Fibroblast of skin of right biceps (primary cell): ENCODE measurements around the gene CAPN14.
A peak's percentile ranks its signal among the peaks of the same experiment; 100 is the strongest.

Experiments used
- DNase-seq: peaks from one replicate; pipeline ENCODE4 v3.0.0-alpha.2; 2013

CAPN14 gene, protein sequence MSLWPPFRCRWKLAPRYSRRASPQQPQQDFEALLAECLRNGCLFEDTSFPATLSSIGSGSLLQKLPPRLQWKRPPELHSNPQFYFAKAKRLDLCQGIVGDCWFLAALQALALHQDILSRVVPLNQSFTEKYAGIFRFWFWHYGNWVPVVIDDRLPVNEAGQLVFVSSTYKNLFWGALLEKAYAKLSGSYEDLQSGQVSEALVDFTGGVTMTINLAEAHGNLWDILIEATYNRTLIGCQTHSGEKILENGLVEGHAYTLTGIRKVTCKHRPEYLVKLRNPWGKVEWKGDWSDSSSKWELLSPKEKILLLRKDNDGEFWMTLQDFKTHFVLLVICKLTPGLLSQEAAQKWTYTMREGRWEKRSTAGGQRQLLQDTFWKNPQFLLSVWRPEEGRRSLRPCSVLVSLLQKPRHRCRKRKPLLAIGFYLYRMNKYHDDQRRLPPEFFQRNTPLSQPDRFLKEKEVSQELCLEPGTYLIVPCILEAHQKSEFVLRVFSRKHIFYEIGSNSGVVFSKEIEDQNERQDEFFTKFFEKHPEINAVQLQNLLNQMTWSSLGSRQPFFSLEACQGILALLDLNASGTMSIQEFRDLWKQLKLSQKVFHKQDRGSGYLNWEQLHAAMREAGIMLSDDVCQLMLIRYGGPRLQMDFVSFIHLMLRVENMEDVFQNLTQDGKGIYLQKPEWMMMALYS

DNA sequence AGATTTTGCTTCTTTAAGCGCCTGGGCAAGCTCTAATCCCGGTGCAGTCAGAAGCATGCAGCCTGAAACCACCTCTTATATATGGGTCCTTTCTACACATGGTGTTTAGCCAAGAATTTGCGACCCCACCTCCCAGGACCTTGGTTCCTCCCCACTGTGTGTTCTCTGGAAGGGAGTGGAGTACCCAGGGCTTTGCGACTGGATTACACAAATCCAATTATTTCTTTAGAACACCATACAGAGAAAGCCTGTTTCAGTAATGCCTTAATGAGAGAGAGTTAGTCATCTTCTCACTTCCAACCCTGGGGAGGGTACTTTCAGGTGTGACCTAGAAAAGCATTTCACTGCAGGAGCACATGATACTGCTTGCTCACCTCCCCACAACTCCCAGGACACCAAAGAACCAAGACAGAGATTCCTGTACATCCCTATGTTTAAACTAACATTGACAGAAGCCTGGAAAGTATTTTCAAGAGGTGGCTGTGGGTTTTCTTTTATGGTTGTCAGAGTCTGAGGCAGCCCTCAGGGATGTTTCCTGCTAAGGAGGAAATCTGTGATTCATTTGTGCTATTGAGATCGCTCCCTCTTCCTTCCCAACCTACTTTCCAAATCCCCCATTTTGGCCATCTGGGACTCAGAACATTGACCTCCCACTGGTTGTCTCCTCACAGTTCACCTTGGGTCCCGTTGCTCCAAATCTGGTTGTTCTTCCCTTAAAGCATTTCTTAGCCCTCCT is at the start of gene CAPN14:
CAPN14 (minus strand) TSS at position 51 of the 736 bp plus-strand sequence. CDS start 12,068 bp downstream, outside the sequence.
- DNase-seq, result no peak

DNA sequence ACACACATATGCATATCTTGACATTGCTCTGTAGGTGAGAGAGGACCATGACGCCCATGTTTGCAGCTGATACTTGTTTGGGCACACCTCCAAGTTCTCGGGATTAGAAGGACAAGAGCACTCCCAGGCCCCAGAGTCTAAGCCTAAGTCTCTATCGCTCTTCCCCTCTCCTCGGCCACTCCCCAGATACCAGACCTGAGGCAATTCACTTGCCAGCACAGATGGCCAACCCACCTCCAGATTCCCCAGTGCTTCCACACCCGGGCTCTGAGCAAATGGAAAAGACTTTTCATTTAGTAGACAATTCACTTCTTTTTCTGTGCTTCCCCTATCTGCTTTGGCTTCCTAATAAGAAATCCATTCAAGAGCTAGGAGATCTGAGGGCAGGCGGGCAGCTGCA is 49.5 kb upstream of the CAPN14 start:
- no peak for DNase-seq

DNA sequence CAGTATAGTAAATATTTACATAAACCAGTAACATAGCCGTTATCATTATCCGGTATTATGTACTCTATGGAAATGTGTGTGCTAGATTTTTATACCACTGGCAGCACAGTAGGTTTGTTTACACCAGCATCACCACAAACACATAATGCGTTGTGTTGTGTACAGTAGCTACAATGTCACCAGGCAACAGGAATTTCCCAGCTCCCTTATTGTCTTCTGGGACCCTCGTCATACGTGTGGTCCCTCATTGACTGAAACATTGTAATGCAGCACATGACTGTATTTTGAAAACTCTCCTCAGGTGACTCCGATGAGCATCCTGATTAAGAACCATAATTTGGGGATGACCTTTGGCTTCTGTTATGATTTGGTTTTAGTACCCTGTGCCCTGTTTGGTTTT is 47.9 kb upstream of the CAPN14 start:
- DNase-seq, result no peak

DNA sequence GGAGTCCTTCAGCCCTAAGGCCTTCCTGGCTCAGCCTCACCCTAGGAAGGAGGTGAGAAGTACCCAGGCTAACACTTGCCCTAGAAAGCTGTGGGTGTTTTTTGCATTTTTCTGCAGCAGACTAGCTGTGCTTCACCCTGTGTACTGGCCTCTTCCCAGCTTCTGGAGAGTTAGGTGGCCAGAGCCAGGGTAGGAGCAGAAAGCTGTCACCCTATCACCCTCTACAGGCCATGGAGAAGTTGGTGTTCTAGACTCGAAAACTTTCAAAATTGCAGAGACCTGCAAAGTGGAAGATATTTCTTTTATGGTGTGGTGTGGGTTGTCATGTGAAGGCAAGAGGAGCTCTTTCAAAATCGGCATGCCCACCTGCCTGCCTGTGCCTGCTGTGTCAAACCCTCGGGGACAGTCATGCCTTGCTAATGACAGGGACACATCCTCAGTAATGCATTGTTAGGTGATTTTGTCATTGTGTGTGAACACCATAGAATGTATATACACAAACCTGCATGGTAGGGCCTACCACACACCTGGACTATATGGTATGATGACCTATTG is 46.4 kb upstream of the CAPN14 start:
- no peak for DNase-seq

DNA sequence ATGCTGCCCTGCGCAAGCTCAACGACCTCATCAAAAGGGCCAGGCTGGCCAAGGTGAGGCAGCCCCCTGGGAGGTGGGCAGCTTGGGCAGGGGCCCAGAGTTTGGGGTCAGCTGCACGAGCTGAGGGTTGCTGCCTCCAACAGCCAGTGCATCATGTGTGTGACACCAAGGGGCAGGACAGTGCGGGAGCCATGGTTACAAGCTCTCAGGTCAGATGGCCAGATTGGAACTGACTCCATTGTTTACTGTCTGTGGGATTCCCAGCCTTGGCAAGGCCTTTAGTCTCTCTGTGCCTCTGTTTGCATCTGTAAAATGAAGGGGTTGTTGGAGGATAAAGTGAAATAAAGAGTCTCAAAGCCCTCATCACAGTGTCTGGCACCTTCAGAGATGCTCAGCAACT is 43.6 kb upstream of the CAPN14 start:
- no peak for DNase-seq

DNA sequence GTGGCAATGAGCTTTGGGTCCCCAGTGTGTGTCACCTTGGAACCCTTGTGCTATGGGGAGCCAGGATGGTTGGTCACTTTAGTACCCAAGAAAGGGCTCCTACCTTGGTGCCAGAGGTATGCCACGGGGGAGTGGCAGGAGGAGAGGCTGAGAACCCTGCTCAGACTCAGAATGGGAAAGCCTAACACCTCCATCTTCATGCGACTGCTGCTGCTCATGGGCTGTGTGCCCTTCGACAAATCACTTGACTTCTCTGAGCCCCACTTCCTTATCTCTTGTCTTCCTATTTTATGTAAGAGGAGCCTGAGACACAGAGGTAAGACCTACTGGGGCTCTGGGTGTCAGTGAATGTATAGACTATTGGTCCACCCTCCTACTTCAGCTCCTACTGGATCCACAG is 41.8 kb upstream of the CAPN14 start:
- no peak for DNase-seq

DNA sequence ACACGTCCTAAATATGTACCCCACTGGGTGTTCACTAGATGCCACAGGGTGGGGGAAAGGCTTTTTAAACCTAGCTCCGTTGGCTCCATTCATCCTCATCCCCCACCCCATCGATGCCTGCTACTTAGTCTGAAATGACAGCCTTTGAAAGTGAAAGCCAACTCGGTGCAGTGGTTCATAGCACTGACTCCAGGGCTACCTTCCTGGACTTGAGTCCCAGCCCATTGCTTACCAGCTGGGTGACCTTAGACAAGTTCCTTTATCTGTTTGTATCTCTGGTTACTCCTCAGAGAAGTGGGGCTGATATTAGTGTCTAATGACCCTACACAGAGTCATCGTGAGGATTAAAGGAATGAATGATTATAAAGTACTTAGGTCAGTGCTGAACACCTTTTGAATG is 41.0 kb upstream of the CAPN14 start:
- DNase-seq, result no peak

DNA sequence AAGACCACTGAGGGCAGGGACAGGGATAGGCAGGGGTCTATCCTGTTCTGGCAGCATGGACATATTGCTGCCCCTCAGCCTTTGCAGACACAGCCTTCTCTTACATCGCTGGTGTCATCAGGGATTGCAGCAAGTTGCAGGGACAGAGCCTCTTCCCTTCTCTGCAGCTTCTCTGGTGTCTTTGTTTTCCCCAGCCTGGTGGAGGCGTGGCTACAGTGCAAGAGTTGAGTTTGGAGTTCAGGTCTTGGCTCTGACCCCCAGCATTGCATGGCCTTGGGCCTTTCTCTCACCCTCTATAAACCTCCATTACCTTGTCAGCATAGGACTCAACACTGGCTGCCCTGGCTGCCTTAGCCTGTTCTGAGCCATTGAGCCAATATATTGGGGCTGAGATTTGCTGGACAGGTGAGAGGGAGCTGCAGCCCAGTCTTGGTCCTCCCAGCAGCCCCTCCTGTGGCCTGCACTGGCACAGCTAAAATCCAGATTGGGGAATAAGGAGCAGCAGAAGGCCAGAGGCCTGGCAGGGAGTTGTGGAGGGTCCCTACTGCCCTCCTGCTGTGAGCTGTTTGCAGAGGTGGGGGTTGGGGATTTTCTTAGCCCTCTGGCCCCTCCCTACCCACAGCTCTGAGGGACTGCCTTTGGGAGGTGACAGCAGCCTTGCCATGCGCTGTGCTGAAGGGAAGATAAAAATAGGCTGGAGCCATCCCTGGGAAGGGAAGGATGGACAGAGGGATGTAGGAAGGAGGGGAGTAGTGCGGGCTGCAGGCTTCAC is 39.5 kb upstream of the CAPN14 start:
- no peak for DNase-seq

DNA sequence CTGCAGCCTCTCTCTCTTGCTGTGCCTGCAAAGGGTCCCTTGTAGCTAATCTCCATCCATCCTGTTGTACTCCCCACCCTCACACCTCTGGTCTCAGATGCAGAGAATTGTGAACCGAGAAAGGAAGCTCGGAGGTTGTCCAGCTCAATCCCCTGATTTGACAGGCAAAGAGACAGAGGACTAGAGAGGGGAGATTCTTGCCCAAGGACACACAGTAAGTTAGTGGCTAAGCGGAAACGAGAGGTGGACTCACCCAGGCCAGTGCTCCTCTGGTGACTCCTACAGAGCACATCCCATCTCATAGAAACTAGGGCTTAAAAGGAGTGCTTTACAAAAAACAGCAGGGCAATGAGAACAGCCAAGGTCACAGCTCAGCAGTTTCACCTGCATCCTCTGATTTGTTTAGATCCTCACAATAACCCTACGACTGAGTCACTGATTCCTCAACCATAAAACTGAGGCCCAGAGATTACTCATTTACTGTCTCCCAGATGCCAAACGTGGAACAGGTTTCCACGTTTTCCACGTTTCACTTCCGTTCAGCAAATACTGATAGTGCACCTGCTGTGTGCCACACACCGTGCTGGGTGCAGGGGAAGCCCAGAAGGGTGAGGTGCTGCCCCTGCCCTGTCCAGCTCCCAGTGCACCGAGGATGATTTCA is 38.7 kb upstream of the CAPN14 start:
- DNase-seq, result no peak

DNA sequence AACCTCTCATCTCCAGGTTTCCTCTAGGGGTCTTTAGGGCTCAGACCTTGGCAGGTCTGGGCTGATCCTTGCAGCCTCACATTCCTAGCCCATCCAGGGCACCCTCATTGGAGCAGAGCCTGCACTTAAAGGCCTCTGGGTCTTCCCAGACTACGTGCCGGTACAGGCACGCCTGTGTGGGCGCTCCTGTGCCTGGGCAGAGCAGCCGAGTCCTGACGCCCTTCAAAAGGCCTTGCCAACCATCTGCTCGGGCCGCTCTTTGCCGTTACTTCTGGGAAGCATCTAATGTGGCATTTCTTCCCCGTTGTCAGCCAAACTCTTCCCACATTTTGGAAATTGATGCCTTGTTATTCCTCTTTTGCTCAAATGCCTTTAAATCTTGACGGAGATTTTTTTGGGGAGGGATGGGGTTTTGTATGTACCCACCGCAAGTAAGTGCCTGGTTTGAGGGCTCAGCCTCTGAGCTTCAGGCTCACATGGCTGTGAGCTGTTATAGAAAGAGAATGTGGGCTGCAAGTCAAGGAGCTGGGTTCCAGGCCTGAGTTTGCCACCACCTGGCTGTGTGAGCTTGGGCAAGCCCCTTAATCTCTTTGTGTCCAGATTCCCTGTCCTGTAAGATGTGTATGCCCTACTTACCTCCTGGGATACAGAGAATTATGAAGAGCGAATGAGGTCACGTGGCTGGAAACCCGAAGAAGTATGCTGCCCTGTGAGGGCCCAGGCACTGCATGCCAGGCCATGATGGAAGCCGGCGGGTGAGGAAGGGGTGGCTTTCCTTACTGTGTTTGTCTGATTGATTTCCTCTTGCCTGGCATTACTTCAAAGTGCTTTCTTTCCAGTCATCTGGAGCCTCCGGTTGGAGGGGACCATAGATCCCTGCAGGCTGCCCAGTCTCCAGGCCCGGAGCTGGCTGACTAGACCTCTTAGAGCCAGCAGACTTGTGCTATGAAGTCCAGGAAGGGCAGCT is 37.2 kb upstream of the CAPN14 start:
- DNase-seq, result no peak

DNA sequence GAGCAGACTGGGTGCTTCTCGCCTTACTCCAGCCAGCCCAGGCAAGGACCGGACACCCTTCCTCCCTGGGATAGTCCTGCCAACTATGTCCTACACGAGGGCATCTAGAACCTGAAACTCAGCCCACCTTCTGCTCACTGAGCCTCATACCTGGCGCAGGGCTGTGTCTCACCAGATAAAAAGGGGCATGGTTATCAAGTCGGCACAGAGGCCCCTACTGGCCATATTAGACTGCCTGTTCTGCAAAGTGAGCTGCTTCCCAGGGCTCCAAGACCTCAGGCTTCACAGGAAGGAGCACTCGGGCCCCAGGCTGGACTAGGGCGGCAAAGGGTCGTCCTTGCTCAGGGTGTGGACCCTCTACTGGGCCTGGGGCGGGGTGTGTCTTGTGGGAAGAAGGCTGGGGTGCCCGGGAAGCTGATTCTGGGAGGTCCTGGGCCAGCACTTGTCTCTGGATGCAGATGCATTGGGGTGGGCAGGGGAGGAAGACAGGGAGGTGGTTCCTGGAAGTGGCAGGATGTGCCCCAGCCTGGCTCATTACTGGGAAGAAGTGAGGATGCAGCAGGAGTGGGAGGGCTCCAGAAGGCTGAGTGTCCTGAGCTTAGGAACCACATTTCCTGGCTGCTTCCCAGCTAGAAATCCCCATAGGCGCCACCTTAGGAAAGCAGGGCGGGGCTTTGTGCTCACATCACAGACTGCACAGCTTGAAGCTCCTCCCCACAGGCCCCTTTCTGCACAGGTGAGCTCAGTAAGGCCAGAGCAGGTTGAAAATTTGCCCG is 36.2 kb upstream of the CAPN14 start:
- no peak for DNase-seq

DNA sequence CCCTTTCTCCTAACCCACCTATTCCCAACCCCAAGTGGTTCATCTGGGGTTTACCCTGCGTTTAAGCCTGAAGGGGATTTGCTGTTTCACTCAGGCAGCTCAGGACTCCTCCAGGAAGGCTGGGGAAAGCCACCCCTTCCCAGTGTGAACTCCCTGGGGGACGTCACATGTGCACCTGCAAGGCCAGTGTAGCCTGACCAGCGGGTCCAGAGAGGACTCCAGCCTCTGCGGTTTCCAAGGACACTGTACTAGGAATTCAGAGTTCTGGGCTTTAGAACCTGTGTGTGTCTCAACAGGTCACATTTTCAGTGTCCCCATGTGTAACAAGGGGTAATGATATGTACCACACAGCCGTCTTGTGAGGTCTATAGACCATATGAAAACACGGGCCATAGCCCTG is 34.5 kb upstream of the CAPN14 start:
- DNase-seq, result no peak

DNA sequence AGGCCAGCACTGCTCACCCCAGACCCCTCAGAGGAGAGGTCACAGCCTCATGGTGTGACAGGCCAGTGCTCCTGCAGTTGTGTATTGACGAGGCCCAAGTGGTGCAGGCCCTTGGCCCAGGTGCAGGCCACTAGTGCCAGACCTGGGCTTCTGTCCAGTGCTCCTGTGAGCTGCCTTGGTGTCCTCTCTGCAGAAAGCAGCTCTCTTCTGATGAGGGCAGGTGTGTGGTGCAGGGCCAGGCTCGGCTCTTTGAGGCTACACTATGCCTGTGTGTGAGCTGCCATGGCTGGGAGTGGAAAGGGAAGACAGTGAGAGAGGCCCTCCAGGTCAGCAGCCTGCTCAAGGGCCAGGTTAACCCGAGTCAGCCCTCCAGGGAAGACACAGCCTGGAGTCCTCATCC is 33.7 kb upstream of the CAPN14 start:
- DNase-seq, result no peak

DNA sequence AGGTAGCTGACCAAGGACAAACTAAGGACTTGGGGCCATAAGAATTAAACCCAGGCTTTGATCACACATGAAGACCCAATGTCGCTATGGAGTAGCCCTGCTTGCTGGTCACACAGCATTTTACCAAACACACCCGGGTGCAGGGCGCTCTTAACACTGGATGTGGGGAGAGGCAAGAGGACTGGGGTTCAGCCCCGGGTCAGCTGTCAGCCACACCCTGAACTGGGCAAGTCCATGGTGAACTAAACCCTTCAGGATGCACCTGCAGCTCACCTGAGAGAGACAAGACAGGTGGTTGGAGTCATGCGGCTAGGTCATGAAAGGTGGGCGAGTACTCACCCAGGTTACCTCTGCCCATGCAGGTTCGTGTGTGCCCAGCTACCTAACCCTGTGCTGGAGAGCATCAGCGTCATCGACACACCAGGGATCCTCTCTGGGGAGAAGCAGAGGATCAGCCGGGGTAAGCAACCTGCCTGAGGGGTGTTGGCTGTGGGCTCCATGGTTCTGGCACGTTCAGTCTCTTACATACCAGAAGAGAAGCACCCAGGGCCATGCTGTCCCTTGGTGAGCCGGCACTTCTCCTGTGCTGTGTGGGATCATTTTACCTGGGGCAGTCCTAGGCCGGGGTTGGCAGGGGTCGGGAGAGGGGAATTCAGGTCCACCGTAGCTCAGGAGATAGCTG is 31.8 kb upstream of the CAPN14 start:
- DNase-seq, result no peak

DNA sequence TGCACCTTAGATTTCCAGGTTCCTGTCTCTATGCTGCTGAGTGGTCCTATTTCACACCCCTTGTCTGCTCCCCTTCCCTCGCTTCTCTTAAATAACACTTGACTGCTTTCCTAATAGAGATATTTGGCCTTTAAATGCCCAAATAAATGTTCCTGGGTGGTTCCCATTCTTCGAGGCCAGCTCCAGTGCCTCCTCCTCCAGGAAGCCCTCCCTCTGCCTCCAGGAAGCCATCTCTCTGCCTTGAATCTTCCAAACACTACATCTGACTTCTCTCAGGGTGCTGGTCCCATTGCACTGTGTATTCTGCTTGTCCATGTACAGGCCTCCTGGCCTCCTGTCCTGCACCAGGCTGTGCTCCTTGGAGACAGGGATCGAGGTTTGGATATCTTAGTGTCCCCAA is 30.8 kb upstream of the CAPN14 start:
- DNase-seq, result no peak

DNA sequence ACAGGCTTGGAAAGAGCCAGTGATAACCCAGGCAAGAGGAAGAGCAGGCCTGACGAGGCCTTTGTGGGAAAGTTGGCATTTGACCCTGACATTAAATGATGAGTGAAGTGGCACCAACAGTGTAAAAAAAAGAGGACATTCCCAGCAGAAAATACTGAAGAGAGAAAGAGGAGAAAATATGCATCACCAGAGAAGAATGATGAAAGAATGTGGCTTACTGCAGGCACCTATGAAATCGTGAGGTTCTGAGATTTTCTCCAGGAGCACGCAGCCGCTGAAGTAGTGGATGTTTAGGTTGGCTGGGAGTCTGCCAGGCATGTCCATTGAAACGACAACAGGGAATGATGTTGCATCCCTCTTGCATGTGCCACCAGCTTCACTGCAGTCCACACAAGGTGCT is 30.4 kb upstream of the CAPN14 start:
- DNase-seq, result peak; percentile 54

DNA sequence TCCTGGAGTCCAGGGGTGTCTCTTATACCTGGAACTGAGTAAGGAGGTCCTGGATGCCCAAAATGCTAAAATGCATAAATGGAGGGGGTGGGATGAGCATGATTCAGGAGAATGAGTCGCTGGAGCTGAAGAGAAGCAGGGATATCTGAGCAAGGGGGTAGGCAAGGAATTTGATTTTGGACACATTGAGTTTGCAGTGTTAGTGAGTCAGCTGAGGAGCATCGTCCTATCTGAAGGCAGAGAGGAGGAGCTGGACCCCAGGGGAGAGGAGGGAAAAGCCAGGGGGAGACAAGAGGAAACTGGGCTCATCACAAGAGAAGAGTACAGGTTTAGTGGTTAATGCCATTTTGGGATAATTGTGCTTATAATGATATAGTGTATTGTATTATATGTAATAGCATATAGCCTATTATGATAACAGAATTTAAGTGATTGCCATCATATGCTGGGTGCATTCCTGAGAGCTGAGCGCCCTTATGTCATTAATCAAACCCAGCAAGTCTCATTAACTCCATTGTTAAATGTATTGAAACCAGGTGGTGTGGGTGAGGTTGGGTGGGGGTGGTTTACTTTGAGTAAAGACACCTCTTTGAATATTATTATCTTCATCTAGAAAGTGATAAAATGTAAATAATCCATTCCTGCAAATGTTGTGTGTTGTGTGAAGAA is 29.0 kb upstream of the CAPN14 start:
- DNase-seq, result peak; percentile 81

DNA sequence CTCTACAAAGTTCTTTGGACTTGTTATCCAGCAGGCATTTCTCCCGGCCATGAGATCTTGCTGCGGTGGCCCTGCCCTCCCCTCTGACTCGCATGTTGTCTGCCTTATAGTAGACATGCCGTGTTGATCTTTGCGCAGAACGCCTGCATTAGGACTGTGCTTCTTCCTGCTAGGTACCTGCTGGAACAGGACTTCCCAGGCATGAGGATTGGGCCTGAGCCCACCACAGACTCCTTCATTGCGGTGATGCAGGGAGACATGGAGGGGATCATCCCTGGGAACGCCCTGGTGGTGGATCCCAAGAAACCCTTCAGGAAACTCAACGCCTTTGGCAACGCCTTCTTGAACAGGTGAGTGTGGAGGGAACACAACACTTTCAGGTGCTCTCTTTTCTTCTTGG is 26.8 kb upstream of the CAPN14 start:
- no peak for DNase-seq

DNA sequence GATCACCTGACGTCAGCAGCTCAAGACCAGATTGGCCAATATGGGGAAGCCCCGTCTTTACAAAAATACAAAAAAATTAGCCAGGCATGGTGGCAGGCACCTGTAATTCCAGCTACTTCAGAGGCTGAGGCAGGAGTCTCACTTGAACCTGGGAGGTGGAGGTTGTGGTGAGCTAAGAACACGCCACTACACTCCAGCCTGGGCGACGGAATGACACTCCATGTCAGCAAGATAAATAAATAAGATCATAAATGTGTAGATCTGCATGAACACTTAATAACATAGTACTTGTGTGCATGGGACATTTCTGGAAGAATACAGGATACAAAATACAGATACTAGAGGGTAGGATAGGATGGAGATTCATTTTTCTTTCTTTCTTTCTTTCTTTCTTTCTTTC is 25.7 kb upstream of the CAPN14 start:
- DNase-seq, result no peak
